Measurements from ENCODE around the gene SPINK6. TPM values are rescaled to one million over a fixed set of nuclear protein-coding genes. Genes with fewer than 3 reads are reported as not detected.

Gene SPINK6
- total and polyA plus RNA-seq, 9 of the 15 experiments (the other 6 are each of a cell fraction or from before 2014, with no cell fraction given) = not detected

DNA sequence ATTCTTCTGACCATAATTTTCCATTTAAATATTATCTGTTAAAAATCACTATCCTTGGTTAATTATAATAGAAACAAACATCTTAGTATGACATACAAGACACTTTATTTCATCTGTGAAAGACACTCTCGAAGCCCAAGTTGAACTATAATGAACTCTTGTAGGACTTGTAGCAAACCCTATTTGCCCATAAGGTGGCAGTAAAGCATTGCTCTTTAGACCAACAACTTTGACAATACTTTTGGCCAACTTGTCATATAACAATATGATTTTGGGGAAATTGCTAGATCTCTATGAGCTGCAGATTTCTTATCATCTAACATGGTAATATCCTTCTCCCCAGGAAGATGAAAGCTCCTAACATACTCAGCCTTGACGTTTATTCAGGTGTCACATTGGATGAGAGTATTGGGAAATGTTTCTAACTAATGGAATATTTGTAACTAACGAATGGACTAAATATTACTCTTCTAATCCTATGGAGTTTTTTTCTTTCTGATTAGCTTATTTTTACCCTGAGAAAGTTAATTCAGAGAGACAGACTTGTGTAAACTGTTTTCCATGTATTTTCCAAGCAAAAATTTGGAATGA lies 23.5 kb upstream of the SPINK6 start:
- no peaks in the 10 kb centered on the region for H3K4me1 ChIP-seq (replicated peaks in 1 of 2; ENCODE audit: control insufficient read depth in 2 of 2, insufficient read depth in 2 of 2, low read length in 2 of 2)
- no peaks in the 10 kb centered on the region for H3K9me3 ChIP-seq (replicated peaks; ENCODE audit: control insufficient read depth, insufficient read depth, low read depth, low read length)
- no peak overlapping the region for H3K9ac ChIP-seq (ENCODE audit: insufficient read depth in 1 of 2, low read depth in 2 of 2, low read length in 2 of 2)
- TF ChIP-seq BHLHE40 (IDR thresholded peaks at IDR 0.05; ENCODE audit: low read length) = no peak
- peak; percentile 54; the same call in 1 of the 2 replicates for TF ChIP-seq SMC3 (conservative IDR thresholded peaks at IDR 0.05; ENCODE audit: insufficient read depth, low read depth, low read length)
- TF ChIP-seq, protein P1, sequence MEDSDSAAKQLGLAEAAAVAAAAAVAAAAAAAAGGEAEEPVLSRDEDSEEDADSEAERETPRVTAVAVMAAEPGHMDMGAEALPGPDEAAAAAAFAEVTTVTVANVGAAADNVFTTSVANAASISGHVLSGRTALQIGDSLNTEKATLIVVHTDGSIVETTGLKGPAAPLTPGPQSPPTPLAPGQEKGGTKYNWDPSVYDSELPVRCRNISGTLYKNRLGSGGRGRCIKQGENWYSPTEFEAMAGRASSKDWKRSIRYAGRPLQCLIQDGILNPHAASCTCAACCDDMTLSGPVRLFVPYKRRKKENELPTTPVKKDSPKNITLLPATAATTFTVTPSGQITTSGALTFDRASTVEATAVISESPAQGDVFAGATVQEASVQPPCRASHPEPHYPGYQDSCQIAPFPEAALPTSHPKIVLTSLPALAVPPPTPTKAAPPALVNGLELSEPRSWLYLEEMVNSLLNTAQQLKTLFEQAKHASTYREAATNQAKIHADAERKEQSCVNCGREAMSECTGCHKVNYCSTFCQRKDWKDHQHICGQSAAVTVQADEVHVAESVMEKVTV (CRISPR knock-in tag; IDR thresholded peaks at IDR 0.05) = peak; percentile 60; the same call in 1 of the 2 replicates
- TF ChIP-seq RAD21 (CRISPR knock-in tag; conservative IDR thresholded peaks at IDR 0.05 in 1 of 2, IDR thresholded peaks at IDR 0.05 in 1 of 2) = peak; percentile 89
- no peak for TF ChIP-seq PTBP1 (IDR thresholded peaks at IDR 0.05; ENCODE audit: low read depth, low read length)
- TF ChIP-seq, protein P2, sequence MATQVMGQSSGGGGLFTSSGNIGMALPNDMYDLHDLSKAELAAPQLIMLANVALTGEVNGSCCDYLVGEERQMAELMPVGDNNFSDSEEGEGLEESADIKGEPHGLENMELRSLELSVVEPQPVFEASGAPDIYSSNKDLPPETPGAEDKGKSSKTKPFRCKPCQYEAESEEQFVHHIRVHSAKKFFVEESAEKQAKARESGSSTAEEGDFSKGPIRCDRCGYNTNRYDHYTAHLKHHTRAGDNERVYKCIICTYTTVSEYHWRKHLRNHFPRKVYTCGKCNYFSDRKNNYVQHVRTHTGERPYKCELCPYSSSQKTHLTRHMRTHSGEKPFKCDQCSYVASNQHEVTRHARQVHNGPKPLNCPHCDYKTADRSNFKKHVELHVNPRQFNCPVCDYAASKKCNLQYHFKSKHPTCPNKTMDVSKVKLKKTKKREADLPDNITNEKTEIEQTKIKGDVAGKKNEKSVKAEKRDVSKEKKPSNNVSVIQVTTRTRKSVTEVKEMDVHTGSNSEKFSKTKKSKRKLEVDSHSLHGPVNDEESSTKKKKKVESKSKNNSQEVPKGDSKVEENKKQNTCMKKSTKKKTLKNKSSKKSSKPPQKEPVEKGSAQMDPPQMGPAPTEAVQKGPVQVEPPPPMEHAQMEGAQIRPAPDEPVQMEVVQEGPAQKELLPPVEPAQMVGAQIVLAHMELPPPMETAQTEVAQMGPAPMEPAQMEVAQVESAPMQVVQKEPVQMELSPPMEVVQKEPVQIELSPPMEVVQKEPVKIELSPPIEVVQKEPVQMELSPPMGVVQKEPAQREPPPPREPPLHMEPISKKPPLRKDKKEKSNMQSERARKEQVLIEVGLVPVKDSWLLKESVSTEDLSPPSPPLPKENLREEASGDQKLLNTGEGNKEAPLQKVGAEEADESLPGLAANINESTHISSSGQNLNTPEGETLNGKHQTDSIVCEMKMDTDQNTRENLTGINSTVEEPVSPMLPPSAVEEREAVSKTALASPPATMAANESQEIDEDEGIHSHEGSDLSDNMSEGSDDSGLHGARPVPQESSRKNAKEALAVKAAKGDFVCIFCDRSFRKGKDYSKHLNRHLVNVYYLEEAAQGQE (IDR thresholded peaks at IDR 0.05; ENCODE audit: borderline replicate concordance) = peak; percentile 72; the same call in 1 of the 2 replicates
- TF ChIP-seq, protein P2 (CRISPR knock-in tag; IDR thresholded peaks at IDR 0.05; ENCODE audit: low read depth) = no peak
- TF ChIP-seq, protein P3, sequence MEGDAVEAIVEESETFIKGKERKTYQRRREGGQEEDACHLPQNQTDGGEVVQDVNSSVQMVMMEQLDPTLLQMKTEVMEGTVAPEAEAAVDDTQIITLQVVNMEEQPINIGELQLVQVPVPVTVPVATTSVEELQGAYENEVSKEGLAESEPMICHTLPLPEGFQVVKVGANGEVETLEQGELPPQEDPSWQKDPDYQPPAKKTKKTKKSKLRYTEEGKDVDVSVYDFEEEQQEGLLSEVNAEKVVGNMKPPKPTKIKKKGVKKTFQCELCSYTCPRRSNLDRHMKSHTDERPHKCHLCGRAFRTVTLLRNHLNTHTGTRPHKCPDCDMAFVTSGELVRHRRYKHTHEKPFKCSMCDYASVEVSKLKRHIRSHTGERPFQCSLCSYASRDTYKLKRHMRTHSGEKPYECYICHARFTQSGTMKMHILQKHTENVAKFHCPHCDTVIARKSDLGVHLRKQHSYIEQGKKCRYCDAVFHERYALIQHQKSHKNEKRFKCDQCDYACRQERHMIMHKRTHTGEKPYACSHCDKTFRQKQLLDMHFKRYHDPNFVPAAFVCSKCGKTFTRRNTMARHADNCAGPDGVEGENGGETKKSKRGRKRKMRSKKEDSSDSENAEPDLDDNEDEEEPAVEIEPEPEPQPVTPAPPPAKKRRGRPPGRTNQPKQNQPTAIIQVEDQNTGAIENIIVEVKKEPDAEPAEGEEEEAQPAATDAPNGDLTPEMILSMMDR (IDR thresholded peaks at IDR 0.05 in 2 of 3, conservative IDR thresholded peaks at IDR 0.05 in 1 of 3; ENCODE audit: insufficient read depth in 2 of 3, low read depth in 1 of 3, low read length in 3 of 3) = peak; percentile 48 to 71 (median 61); a peak in 5 of 6 replicates
- DNase-seq (ENCODE audit: extremely low read depth in 1 of 4, low spot score in 3 of 4) (peak in 3 of 4 experiments; percentile 6 to 67 (median 6)), ATAC-seq (peak; percentile 67; the same call in 2 of the 3 replicates), FAIRE-seq (peak; percentile 62)
- intact Hi-C loops (cut with micrococcal nuclease) = loop anchor here (1.0 to 10.0 kb wide), 6 partner anchors 173 to 935 kb away; no protein-coding TSS in a partner anchor
- H4K20me1 ChIP-seq (replicated peaks; ENCODE audit: control insufficient read depth, insufficient read depth, low read length) = no peaks in the 10 kb centered on the region
- H3K27ac ChIP-seq (ENCODE audit: extremely low read depth, low read depth, low read length) = no peak overlapping the region
- CTCF ChIA-PET (ENCODE audit: low intra/inter-chr PET ratio) = interaction anchor here (0.5 to 2.6 kb wide), 6 partner anchors 194 to 1657 kb away, joined by 3 to 28 read pairs (median 4); no protein-coding TSS in a partner anchor
- no peaks in the 10 kb centered on the region for H3K27me3 ChIP-seq (ENCODE audit: control insufficient read depth in 2 of 2, insufficient read depth in 2 of 2, low read length in 2 of 2)
- no peaks in the 10 kb centered on the region for H3K9me1 ChIP-seq (ENCODE audit: control insufficient read depth, insufficient read depth, low read length)
- 11% methylated on average over 3 of the region's 3 CpGs for WGBS (ENCODE audit: insufficient coverage, low coverage, missing lambda C conversion rate)
- H3K4me2 ChIP-seq (ENCODE audit: insufficient read depth, low read length) = no peak overlapping the region
- no peaks in the 10 kb centered on the region for H3K79me2 ChIP-seq (ENCODE audit: control insufficient read depth, insufficient read depth, low read length)
- H2AFZ ChIP-seq (ENCODE audit: low read depth, low read length) = no peak overlapping the region
- POLR2A ChIA-PET = no interaction called here
- no peaks in the 10 kb centered on the region for H3K36me3 ChIP-seq (ENCODE audit: control insufficient read depth, insufficient read depth, low read length)
- no TSS peak for BruUV-seq (replicated peaks)
- no peak overlapping the region for H3K4me3 ChIP-seq
- in situ Hi-C loops (cut with MboI) = loop anchor here (5.0 to 25.0 kb wide), 2 partner anchors 553 to 858 kb away; no protein-coding TSS in a partner anchor

All from K562 (cell line).